ENCODE results near the gene ACTRT2.

Gene ACTRT2

GRCh38 chr1:2983706-2984398, 37.4 kb upstream of the ACTRT2 start:
- DNase-seq, result no peak

- DNase-seq, result no peak
These were observed 36.7 kb upstream of the ACTRT2 start for GRCh38 chr1:2984399-2985061.

GRCh38 chr1:2985067-2985561, 36.2 kb upstream of the ACTRT2 start:
- DNase-seq, result no peak

- DNase-seq, result no peak
These were observed 35.3 kb upstream of the ACTRT2 start for GRCh38 chr1:2985694-2986548.

GRCh38 chr1:2986549-2987305, 34.5 kb upstream of the ACTRT2 start:
- no peak for DNase-seq

- DNase-seq, result no peak
These were observed 33.5 kb upstream of the ACTRT2 start for GRCh38 chr1:2987773-2988172.

GRCh38 chr1:2988256-2988655, 33.0 kb upstream of the ACTRT2 start:
- no peak for DNase-seq

- no peak for DNase-seq
These were observed 32.1 kb upstream of the ACTRT2 start for GRCh38 chr1:2989185-2989584.

- no peak for DNase-seq
These were observed 31.3 kb upstream of the ACTRT2 start for GRCh38 chr1:2989976-2990375.

GRCh38 chr1:2990376-2991115, 30.7 kb upstream of the ACTRT2 start:
- no peak for DNase-seq

- DNase-seq, result no peak
These were observed 29.3 kb upstream of the ACTRT2 start for GRCh38 chr1:2991753-2992495.

- no peak for DNase-seq
These were observed 22.7 kb upstream of the ACTRT2 start for GRCh38 chr1:2998503-2999100.

- DNase-seq, result no peak
These were observed 22.1 kb upstream of the ACTRT2 start for GRCh38 chr1:2999138-2999537.

GRCh38 chr1:2999571-2999970, 21.7 kb upstream of the ACTRT2 start:
- DNase-seq, result no peak

- no peak for DNase-seq
These were observed 21.1 kb upstream of the ACTRT2 start for GRCh38 chr1:3000214-3000613.

- DNase-seq, result no peak
These were observed 20.4 kb upstream of the ACTRT2 start for GRCh38 chr1:3000671-3001470.

- no peak for DNase-seq
These were observed 19.6 kb upstream of the ACTRT2 start for GRCh38 chr1:3001471-3002348.

- DNase-seq, result no peak
These were observed 18.8 kb upstream of the ACTRT2 start for GRCh38 chr1:3002349-3003038.
